Activated T-helper 1 cell treated with anti-CD3 and anti-CD28 coated beads, Interleukin-12 subunit alpha, Interleukin-12 subunit beta, Interleukin-2, Interleukin-4 antibody, amounts not matched to agents 30 ng/mL and 10 ng/mL and 1 ng/mL, durations not matched to agents 14 hours and 24 hours and 36 hours (primary cell): ENCODE measurements around the gene WFIKKN1. TPM values are rescaled to one million over a fixed set of nuclear protein-coding genes. Genes with fewer than 3 reads are reported as not detected.

Experiments
- DNase-seq: peaks from one replicate; pipeline ENCODE4 v3.0.0; 2021; ENCODE audit warnings: low spot score
- H3K27ac Mint-ChIP-seq: one replicate; pipeline ENCODE4 v1.8.0; 2021; ENCODE audit warnings: mild to moderate bottlenecking, mixed read lengths
- H3K27me3 Mint-ChIP-seq: one replicate; pipeline ENCODE4 v1.8.0; 2022; ENCODE audit warnings: mild to moderate bottlenecking, moderate library complexity, mixed read lengths; ENCODE audit not compliant: insufficient read depth
- H3K36me3 Mint-ChIP-seq: one replicate; pipeline ENCODE4 v1.8.0; 2021; ENCODE audit warnings: low read depth, mixed read lengths
- H3K4me1 Mint-ChIP-seq: one replicate; pipeline ENCODE4 v1.8.0; 2021; ENCODE audit warnings: low read depth, mixed read lengths
- H3K4me3 Mint-ChIP-seq: one replicate; pipeline ENCODE4 v1.8.0; 2021; ENCODE audit warnings: mild to moderate bottlenecking, moderate library complexity, mixed read lengths
- H3K9me3 Mint-ChIP-seq: one replicate; pipeline ENCODE4 v1.8.0; 2021; ENCODE audit warnings: mixed read lengths
- intact Hi-C: fragments of 100-400 bp; cut with micrococcal nuclease; formaldehyde crosslinking; loops from one replicate; pipeline ENCODE4 v1.15.1; 2024
- total RNA-seq: library from RNA; stranded (reverse); gene quantifications from 2 replicates; pipeline ENCODE4 v1.2.3, GENCODE V29; 2022

The WFIKKN1 gene
- total RNA-seq, 1 donor from 2014 or later = 0.34 TPM

DNA sequence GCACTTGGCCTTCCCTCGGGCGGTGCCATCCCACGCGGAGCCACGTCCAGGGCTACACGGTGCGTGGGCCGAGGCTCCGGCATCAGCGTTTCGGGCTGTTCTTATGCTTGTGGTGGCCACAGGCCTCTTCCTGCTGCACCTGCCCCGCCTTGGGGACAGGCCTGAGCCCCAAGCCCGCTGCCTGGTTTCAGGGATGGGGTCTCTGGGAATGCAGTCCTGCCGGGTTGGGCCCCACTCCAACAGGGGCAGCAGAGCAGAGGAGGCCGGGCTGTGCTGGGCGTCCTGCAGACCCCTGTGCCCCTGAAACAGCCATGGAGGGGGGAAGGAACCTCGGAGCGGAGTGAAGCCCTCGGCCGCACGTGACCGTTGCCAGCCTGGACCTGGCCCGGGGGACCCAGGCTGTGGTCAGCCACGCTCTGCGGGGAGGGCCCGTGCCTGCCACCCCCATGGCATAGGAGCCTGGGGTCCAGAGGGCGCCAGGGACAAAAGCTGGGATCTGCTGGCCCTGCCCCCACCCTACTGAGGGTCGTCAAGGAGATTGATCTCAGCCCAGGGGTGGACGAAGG lies 453 bp upstream of the WFIKKN1 start:
- Mint-ChIP-seq H3K27ac (no peak overlapping the region), H3K27me3 (no peaks in the 10 kb centered on the region), H3K4me1 (no peaks in the 10 kb centered on the region), H3K9me3 (no peaks in the 10 kb centered on the region), H3K36me3 (no peaks in the 10 kb centered on the region), H3K4me3 (no peak overlapping the region)
- intact Hi-C loops = no loop called here
- DNase-seq = no peak

DNA sequence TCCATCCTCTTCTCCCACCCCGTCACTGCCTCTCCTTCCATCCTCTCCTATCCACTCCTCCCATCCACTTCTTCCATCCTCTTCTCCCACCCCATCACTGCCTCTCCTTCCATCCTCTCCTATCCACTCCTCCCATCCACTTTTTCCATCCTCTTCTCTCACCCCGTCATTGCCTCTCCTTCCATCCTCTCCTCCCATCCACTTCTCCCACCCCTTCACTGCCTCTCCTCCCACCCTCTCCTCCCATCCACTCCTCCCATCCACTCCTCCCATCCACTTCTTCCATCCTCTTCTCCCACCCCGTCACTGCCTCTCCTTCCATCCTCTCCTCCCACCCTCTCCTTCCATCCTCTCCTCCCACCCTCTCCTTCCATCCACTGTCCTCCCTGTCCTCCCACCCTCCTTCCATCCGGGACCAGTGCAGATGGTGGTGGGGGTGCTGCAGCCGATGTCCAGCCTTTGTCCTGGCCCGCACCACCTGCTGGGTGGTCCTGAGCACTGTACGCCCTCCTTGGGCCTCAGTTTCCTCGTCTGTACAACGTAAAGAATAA lies 1.1 kb downstream of the WFIKKN1 start:
- H3K4me3 Mint-ChIP-seq = no peak overlapping the region
- DNase-seq = no peak
- H3K27ac Mint-ChIP-seq = no peak overlapping the region
- intact Hi-C loops = no loop called here
- no peaks in the 10 kb centered on the region for H3K27me3 Mint-ChIP-seq
- peaks cover 6% of the 10 kb centered on the region for H3K4me1 Mint-ChIP-seq
- H3K36me3 Mint-ChIP-seq = no peaks in the 10 kb centered on the region
- H3K9me3 Mint-ChIP-seq = no peaks in the 10 kb centered on the region

GRCh38 chr16:632486-633335 lies 1.9 kb downstream of the WFIKKN1 start:
- no peaks in the 10 kb centered on the region for H3K27me3 Mint-ChIP-seq
- no peak overlapping the region for H3K4me3 Mint-ChIP-seq
- no peak for DNase-seq
- H3K4me1 Mint-ChIP-seq = peaks cover 6% of the 10 kb centered on the region
- H3K27ac Mint-ChIP-seq = no peak overlapping the region
- no peaks in the 10 kb centered on the region for H3K9me3 Mint-ChIP-seq
- H3K36me3 Mint-ChIP-seq = no peaks in the 10 kb centered on the region
- intact Hi-C loops = no loop called here

DNA sequence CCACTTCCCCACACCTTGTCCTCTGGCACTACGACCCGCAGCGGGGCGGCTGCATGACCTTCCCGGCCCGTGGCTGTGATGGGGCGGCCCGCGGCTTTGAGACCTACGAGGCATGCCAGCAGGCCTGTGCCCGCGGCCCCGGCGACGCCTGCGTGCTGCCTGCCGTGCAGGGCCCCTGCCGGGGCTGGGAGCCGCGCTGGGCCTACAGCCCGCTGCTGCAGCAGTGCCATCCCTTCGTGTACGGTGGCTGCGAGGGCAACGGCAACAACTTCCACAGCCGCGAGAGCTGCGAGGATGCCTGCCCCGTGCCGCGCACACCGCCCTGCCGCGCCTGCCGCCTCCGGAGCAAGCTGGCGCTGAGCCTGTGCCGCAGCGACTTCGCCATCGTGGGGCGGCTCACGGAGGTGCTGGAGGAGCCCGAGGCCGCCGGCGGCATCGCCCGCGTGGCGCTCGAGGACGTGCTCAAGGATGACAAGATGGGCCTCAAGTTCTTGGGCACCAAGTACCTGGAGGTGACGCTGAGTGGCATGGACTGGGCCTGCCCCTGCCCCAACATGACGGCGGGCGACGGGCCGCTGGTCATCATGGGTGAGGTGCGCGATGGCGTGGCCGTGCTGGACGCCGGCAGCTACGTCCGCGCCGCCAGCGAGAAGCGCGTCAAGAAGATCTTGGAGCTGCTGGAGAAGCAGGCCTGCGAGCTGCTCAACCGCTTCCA lies 2.7 kb downstream of the WFIKKN1 start:
- Mint-ChIP-seq H3K36me3 (no peaks in the 10 kb centered on the region), H3K9me3 (no peaks in the 10 kb centered on the region), H3K4me1 (peaks cover 6% of the 10 kb centered on the region), H3K27ac (no peak overlapping the region), H3K27me3 (no peaks in the 10 kb centered on the region), H3K4me3 (peak overlapping the region; percentile 75)
- intact Hi-C loops = no loop called here
- DNase-seq = no peak

DNA sequence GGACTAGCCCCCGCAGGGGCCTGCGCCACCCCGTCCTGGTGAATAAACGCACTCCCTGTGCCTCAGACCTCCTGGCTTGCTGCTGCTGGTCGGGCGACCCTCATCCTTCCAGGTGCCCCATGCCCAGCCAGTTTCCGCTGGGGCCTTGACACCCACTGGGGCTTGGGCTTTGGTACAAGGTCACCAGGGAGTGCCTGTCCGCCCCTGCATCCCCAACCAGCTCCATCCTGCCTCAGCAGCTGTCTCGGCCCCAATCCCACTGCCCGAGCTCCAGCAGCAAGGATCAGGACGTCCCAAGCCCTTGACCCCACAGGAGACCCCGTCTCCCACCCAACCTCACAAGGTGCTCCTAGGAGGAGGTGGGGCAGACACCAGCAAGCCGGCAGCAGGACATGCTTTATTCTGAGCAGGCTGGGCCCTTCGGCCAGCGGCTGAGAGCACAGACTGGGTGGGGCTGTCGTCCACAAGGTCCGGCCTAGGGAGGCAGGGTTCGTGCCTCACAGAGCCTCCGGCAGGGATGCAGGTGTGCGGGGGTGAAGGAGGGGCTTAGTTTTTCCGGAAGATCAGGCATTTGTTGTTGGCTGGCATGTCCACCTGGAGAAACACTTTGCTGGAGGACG lies 3.4 kb downstream of the WFIKKN1 start:
- Mint-ChIP-seq H3K27me3 (no peaks in the 10 kb centered on the region), H3K9me3 (no peaks in the 10 kb centered on the region), H3K36me3 (no peaks in the 10 kb centered on the region), H3K27ac (peak overlapping the region; percentile 63), H3K4me1 (peaks cover 6% of the 10 kb centered on the region), H3K4me3 (peak overlapping the region; percentile 75)
- no peak for DNase-seq
- intact Hi-C loops = no loop called here

- intact Hi-C loops = loop anchor here (5.0 kb wide), 3 partner anchors 152 to 1522 kb away; partner anchors contain the start of genes CHTF18, PGAP6, RPUSD1 and TRAF7
- H3K4me3 Mint-ChIP-seq = peak overlapping the region; percentile 79
- no peaks in the 10 kb centered on the region for H3K9me3 Mint-ChIP-seq
- H3K36me3 Mint-ChIP-seq = no peaks in the 10 kb centered on the region
- H3K27me3 Mint-ChIP-seq = no peaks in the 10 kb centered on the region
- peak overlapping the region; percentile 63 for H3K27ac Mint-ChIP-seq
- no peak for DNase-seq
- peaks cover 6% of the 10 kb centered on the region for H3K4me1 Mint-ChIP-seq
Measured at GRCh38 chr16:634996-635395, 4.2 kb downstream of the WFIKKN1 start.

DNA sequence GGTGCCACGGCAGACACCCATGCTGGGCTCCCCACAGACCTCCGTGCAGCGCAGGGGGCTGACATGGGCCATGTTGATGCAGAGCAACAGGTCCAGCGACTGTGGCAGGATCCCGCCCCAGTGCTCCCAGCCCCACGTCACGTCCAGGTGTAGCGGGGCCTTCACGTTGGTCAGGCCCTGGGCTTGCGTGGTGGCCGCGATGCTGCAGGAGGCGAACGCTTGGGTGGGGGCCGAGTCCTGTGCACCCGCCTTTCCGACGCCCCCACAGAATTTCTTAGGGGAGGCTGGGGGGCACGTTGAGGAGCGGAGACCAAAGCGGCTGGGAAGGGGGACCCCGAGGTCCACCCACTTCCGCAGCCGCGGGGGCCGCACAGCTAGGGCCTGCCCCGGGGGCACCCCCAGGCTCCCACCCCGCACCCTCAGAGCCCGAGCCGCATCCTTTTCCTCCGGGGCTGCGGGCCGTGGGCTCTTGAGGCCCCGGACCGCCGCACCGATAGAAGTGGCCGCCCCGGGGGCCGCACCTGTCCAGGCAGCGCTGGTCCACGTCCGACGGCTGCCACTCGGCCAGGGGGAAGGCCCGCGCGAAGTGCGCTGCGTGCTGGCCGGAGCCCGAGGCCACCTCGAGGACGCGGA lies 4.9 kb downstream of the WFIKKN1 start:
- Mint-ChIP-seq H3K9me3 (no peaks in the 10 kb centered on the region), H3K4me1 (peaks cover 6% of the 10 kb centered on the region), H3K27me3 (no peaks in the 10 kb centered on the region), H3K36me3 (no peaks in the 10 kb centered on the region), H3K27ac (no peak overlapping the region), H3K4me3 (peak overlapping the region; percentile 85)
- intact Hi-C loops = loop anchor here (1.0 to 5.0 kb wide), 13 partner anchors 14 to 1522 kb away; partner anchors contain the start of genes AXIN1, CAPN15, CHTF18 and DECR2
- no peak for DNase-seq

GRCh38 chr16:636206-637080 lies 5.7 kb downstream of the WFIKKN1 start, which contains the start of gene METTL26:
Gene METTL26, minus strand, starts transcription at chr16:636305. Its CDS starts 15 bp downstream, at chr16:636290.
- Mint-ChIP-seq H3K36me3 (no peaks in the 10 kb centered on the region), H3K4me3 (peak within 1 kb of the TSS; percentile 85), H3K4me1 (peaks cover 6% of the 10 kb centered on the region), H3K27ac (peak within 1 kb of the TSS; percentile 91), H3K9me3 (no peaks in the 10 kb centered on the region), H3K27me3 (no peaks in the 10 kb centered on the region)
- DNase-seq = peak; percentile 91
- intact Hi-C loops = loop anchor here (1.0 to 5.0 kb wide), 14 partner anchors 13 to 1521 kb away; partner anchors contain the start of genes AXIN1, CAPN15, CHTF18 and DECR2

DNA sequence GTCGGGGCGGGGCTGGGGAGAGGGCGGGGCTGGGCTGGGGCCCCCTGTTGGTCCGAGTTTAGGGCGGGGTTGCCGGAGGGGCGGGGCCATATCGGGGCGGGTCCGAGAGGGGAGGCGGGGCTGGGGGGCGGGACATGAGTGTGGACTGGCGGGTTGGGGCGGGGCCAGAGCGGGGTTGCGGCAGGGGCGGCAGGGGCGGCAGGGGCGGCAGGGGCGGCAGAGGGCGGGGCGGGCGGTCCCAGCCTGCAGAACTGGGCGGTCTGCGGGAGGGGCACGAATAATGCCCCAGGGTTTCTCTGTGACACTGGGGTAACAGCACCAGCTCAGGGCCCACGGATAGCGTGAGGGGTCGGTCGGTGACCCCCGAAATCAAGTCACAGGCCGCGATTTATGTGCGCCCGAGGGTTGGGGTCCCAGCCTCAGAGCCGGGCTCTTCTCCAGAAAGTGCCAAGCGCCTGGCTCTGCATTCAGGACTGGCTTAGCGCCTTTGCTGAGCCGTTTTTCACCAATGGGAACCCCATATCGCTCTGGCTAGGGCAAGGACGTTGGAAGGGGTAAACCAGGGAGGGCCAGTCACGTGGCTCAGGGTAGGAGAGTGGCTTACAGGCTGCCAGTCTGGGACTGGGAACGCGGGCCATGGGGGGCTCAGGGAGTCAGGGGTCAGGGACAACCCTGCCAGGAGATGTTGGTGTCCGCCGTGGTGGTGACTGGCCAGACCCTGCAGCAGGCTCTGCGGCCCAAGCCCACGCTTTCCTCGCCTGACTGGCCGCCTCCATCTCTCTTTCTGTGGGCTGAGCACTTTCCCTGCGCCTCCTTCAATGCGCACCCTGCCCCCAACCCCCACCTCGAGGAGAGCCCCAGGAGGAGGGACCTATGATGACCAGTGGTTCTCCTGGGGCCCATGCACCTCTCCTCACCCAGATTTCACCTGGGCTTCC lies 6.6 kb downstream of the WFIKKN1 start:
- no peaks in the 10 kb centered on the region for H3K9me3 Mint-ChIP-seq
- H3K36me3 Mint-ChIP-seq = no peaks in the 10 kb centered on the region
- intact Hi-C loops = loop anchor here (1.0 to 5.0 kb wide), 8 partner anchors 23 to 1520 kb away; partner anchors contain the start of genes AXIN1, CHTF18, CRAMP1 and DECR2
- no peaks in the 10 kb centered on the region for H3K27me3 Mint-ChIP-seq
- DNase-seq = peak; percentile 71
- H3K27ac Mint-ChIP-seq = no peak overlapping the region
- H3K4me1 Mint-ChIP-seq = peaks cover 6% of the 10 kb centered on the region
- H3K4me3 Mint-ChIP-seq = peak overlapping the region; percentile 85

GRCh38 chr16:638034-638543 lies 7.3 kb downstream of the WFIKKN1 start:
- intact Hi-C loops = loop anchor here (2.0 to 5.0 kb wide), 4 partner anchors 149 to 1519 kb away; partner anchors contain the start of genes CHTF18, CRAMP1, IFT140 and PGAP6
- H3K27ac Mint-ChIP-seq = no peak overlapping the region
- no peaks in the 10 kb centered on the region for H3K9me3 Mint-ChIP-seq

More at GRCh38 chr16:638034-638543, 7.3 kb downstream of the WFIKKN1 start:
- no peaks in the 10 kb centered on the region for H3K27me3 Mint-ChIP-seq
- no peaks in the 10 kb centered on the region for H3K36me3 Mint-ChIP-seq
- peaks cover 6% of the 10 kb centered on the region for H3K4me1 Mint-ChIP-seq
- no peak overlapping the region for H3K4me3 Mint-ChIP-seq
- DNase-seq = no peak
